Neural progenitor cell (in vitro differentiated cells): Measurements from ENCODE around the gene TOB2. TPM values are rescaled to one million over a fixed set of nuclear protein-coding genes. Genes with fewer than 3 reads are reported as not detected.

ENCODE experiments used
- DNase-seq: peaks from one replicate; pipeline ENCODE4 v3.0.0-alpha.2; 2016; ENCODE audit warnings: low spot score
- H2AFZ ChIP-seq: fragments of 200-600 bp; sonication (generic); replicated peaks from 2 replicates; pipeline ENCODE4 v1.6.1; 2016; ENCODE audit warnings: antibody characterized with exemption
- H3F3A ChIP-seq: fragments of 200-600 bp; sonication (generic); 2 replicates; pipeline ENCODE4 v1.6.1; 2016; ENCODE audit warnings: antibody characterized with exemption, low read depth
- H3K27ac ChIP-seq: fragments of 200-600 bp; sonication (generic); 2 replicates; pipeline ENCODE4 v1.5.1; 2016; ENCODE audit warnings: mild to moderate bottlenecking
- H3K27me3 ChIP-seq: fragments of 200-600 bp; sonication (generic); 2 replicates; pipeline ENCODE4 v1.6.1; 2016; ENCODE audit warnings: mild to moderate bottlenecking, moderate library complexity
- H3K36me3 ChIP-seq: fragments of 200-600 bp; sonication (generic); 2 replicates; pipeline ENCODE4 v1.5.1; 2016
- H3K4me1 ChIP-seq: fragments of 200-600 bp; sonication (generic); 2 replicates; pipeline ENCODE4 v1.6.1; 2016; ENCODE audit warnings: mixed run types
- H3K4me2 ChIP-seq: fragments of 200-600 bp; sonication (generic); 2 replicates; pipeline ENCODE4 v1.6.1; 2016
- H3K4me3 ChIP-seq: fragments of 200-600 bp; sonication (generic); 2 replicates; pipeline ENCODE4 v1.5.1; 2016
- H3K79me2 ChIP-seq: fragments of 200-600 bp; sonication (generic); 2 replicates; pipeline ENCODE4 v1.6.1; 2016; ENCODE audit warnings: low read depth
- H3K9ac ChIP-seq: fragments of 200-600 bp; sonication (generic); 2 replicates; pipeline ENCODE4 v1.6.1; 2016
- H3K9me3 ChIP-seq: fragments of 200-600 bp; sonication (generic); 2 replicates; pipeline ENCODE4 v1.5.1; 2016; ENCODE audit warnings: low read depth
- H4K20me1 ChIP-seq: fragments of 200-600 bp; sonication (generic); 2 replicates; pipeline ENCODE4 v1.6.1; 2016; ENCODE audit warnings: low read depth
- H3K27ac Mint-ChIP-seq: 3 replicates; pipeline ENCODE4 v1.8.0; 2021; ENCODE audit warnings: mixed read lengths
- H3K27me3 Mint-ChIP-seq: 2 replicates; pipeline ENCODE4 v1.8.0; 2022; ENCODE audit warnings: low read depth, mild to moderate bottlenecking, inconsistent platforms, moderate library complexity, mixed read lengths; ENCODE audit not compliant: insufficient read depth
- H3K36me3 Mint-ChIP-seq: 3 replicates; pipeline ENCODE4 v1.8.0; 2021; ENCODE audit warnings: mixed read lengths
- H3K4me1 Mint-ChIP-seq: 3 replicates; pipeline ENCODE4 v1.8.0; 2021; ENCODE audit warnings: mixed read lengths
- H3K4me3 Mint-ChIP-seq: 3 replicates; pipeline ENCODE4 v1.8.0; 2021; ENCODE audit warnings: mild to moderate bottlenecking, moderate library complexity, mixed read lengths
- H3K9me3 Mint-ChIP-seq: 3 replicates; pipeline ENCODE4 v1.8.0; 2020; ENCODE audit warnings: mixed read lengths
- CTCF ChIP-seq: fragments of 200-600 bp; sonication (generic); IDR thresholded peaks from 2 replicates; pipeline ENCODE4 v1.5.1; 2017; ENCODE audit warnings: antibody characterized with exemption, mild to moderate bottlenecking
- EZH2 ChIP-seq: fragments of 200-600 bp; sonication (generic); IDR thresholded peaks from 2 replicates; pipeline ENCODE4 v1.6.1; 2017; ENCODE audit warnings: antibody characterized with exemption, mild to moderate bottlenecking, moderate library complexity
- EZH2phosphoT487 ChIP-seq: fragments of 200-600 bp; sonication (generic); IDR thresholded peaks from 2 replicates; pipeline ENCODE4 v1.6.1; 2017; ENCODE audit warnings: antibody characterized with exemption
- total RNA-seq: library from RNA; depleted of rRNA; stranded (reverse); fragments of >200 nt; gene quantifications from 2 replicates; pipeline ENCODE4 v1.2.3, GENCODE V29; 2015; ENCODE audit warnings: low replicate concordance

TOB2 gene
- total RNA-seq, 1 donor from 2014 or later = 23.4 TPM

GRCh38 chr22:41480397-41480735 lies 33.8 kb upstream of the TOB2 start:
- no peaks in the 10 kb centered on the region for H3K27me3 Mint-ChIP-seq
- H3K79me2 ChIP-seq = peaks cover 88% of the 10 kb centered on the region
- H3K4me1 Mint-ChIP-seq = peaks cover 50% of the 10 kb centered on the region
- H3K27ac ChIP-seq = peak overlapping the region; percentile 89
- no peak for TF ChIP-seq EZH2
- TF ChIP-seq CTCF = no peak
- TF ChIP-seq EZH2phosphoT487 = no peak
- peaks cover 40% of the 10 kb centered on the region for H3K4me1 ChIP-seq
- H3K4me3 ChIP-seq = peak overlapping the region; percentile 23
- no peaks in the 10 kb centered on the region for H3K9me3 Mint-ChIP-seq
- peak overlapping the region; percentile 72 for H3K4me3 Mint-ChIP-seq
- H3K36me3 ChIP-seq = no peaks in the 10 kb centered on the region
- peaks cover 47% of the 10 kb centered on the region for H3F3A ChIP-seq
- H3K36me3 Mint-ChIP-seq = no peaks in the 10 kb centered on the region
- peaks cover 11% of the 10 kb centered on the region for H4K20me1 ChIP-seq
- no peaks in the 10 kb centered on the region for H3K9me3 ChIP-seq
- H2AFZ ChIP-seq = no peak overlapping the region
- H3K27ac Mint-ChIP-seq = peak overlapping the region; percentile 92
- H3K9ac ChIP-seq = no peak overlapping the region
- H3K27me3 ChIP-seq = no peaks in the 10 kb centered on the region
- H3K4me2 ChIP-seq = peak overlapping the region; percentile 72
- no peak for DNase-seq

DNA sequence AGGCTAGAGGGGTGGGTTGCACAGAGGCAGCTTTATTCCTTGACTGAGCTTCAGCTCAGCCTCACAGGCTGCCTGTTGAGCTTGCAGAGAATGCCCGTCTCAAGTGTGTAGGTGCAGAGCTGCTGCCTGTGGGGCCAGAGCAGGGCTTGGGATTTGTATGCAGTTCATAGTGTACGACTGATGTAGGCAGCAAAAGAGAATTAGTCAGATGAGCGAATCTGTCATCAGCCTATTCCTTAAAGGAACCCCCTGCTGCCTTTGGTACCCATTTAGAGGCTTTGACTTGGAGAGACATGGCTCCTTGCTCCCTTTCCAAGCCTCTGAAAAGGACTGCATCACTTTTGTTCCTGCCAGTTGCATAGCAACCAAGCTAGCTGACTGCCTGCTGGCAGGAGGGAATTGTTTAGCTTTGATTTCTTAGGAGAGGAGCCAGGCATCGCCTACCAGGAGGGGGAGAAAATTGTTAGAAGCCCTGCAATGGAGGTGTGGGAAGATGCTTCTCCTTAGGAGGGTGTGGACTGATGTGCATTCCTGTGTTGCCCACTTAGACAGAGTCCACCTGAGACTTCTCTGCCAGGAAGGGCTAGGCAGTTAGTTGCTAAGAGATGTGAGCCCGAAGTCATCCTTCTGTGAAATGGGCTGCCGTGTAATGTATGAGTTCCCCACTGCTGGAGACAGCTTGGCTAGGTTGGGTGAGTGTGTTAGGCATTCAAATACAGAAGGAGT lies 33.2 kb upstream of the TOB2 start:
- Mint-ChIP-seq H3K9me3 (no peaks in the 10 kb centered on the region), H3K27me3 (no peaks in the 10 kb centered on the region), H3K27ac (peak overlapping the region; percentile 92), H3K36me3 (no peaks in the 10 kb centered on the region), H3K4me3 (peak overlapping the region; percentile 72), H3K4me1 (peaks cover 48% of the 10 kb centered on the region)
- H3K36me3 ChIP-seq = no peaks in the 10 kb centered on the region
- H3K9ac ChIP-seq = peak overlapping the region; percentile 24
- peak overlapping the region; percentile 23 for H3K4me3 ChIP-seq
- peak overlapping the region; percentile 72 for H3K4me2 ChIP-seq
- peak; percentile 93 for DNase-seq
- peaks cover 40% of the 10 kb centered on the region for H3K4me1 ChIP-seq
- H2AFZ ChIP-seq = no peak overlapping the region
- H4K20me1 ChIP-seq = peaks cover 11% of the 10 kb centered on the region
- H3K79me2 ChIP-seq = peaks cover 88% of the 10 kb centered on the region
- TF ChIP-seq CTCF = peak; percentile 36
- TF ChIP-seq EZH2phosphoT487 = no peak
- peaks cover 47% of the 10 kb centered on the region for H3F3A ChIP-seq
- H3K27me3 ChIP-seq = no peaks in the 10 kb centered on the region
- peak overlapping the region; percentile 89 for H3K27ac ChIP-seq
- no peaks in the 10 kb centered on the region for H3K9me3 ChIP-seq

GRCh38 chr22:41478891-41479521 lies 32.4 kb upstream of the TOB2 start:
- Mint-ChIP-seq H3K27me3 (no peaks in the 10 kb centered on the region), H3K4me1 (peaks cover 47% of the 10 kb centered on the region), H3K9me3 (no peaks in the 10 kb centered on the region), H3K4me3 (peak overlapping the region; percentile 72), H3K36me3 (no peaks in the 10 kb centered on the region), H3K27ac (peak overlapping the region; percentile 92)
- Histone ChIP-seq H3F3A (peaks cover 47% of the 10 kb centered on the region), H3K4me3 (peak overlapping the region; percentile 5), H3K27ac (peak overlapping the region; percentile 89), H3K4me1 (peaks cover 40% of the 10 kb centered on the region), H3K9me3 (no peaks in the 10 kb centered on the region), H4K20me1 (peaks cover 11% of the 10 kb centered on the region), H3K9ac (peak overlapping the region; percentile 24), H3K27me3 (no peaks in the 10 kb centered on the region), H3K36me3 (no peaks in the 10 kb centered on the region), H2AFZ (no peak overlapping the region), H3K79me2 (peaks cover 85% of the 10 kb centered on the region), H3K4me2 (peak overlapping the region; percentile 72)
- no peak for DNase-seq
- TF ChIP-seq EZH2phosphoT487 (no peak), EZH2 (no peak)

GRCh38 chr22:41478473-41478872 lies 31.9 kb upstream of the TOB2 start:
- TF ChIP-seq EZH2 (no peak), EZH2phosphoT487 (no peak), CTCF (no peak)
- Histone ChIP-seq H3K9me3 (no peaks in the 10 kb centered on the region), H4K20me1 (peaks cover 11% of the 10 kb centered on the region), H3K27ac (peak overlapping the region; percentile 89), H2AFZ (no peak overlapping the region), H3K27me3 (no peaks in the 10 kb centered on the region), H3K4me3 (no peak overlapping the region), H3F3A (peaks cover 47% of the 10 kb centered on the region), H3K9ac (peak overlapping the region; percentile 23), H3K4me2 (no peak overlapping the region), H3K36me3 (no peaks in the 10 kb centered on the region), H3K4me1 (peaks cover 40% of the 10 kb centered on the region), H3K79me2 (peaks cover 85% of the 10 kb centered on the region)
- H3K4me3 Mint-ChIP-seq = no peak overlapping the region
- peaks cover 49% of the 10 kb centered on the region for H3K4me1 Mint-ChIP-seq
- no peaks in the 10 kb centered on the region for H3K36me3 Mint-ChIP-seq
- no peaks in the 10 kb centered on the region for H3K27me3 Mint-ChIP-seq
- no peaks in the 10 kb centered on the region for H3K9me3 Mint-ChIP-seq
- DNase-seq = no peak
- peak overlapping the region; percentile 92 for H3K27ac Mint-ChIP-seq
